Measurements from ENCODE around the gene VTI1A. TPM values are rescaled to one million over a fixed set of nuclear protein-coding genes. Genes with fewer than 3 reads are reported as not detected.

Gene VTI1A
- total RNA-seq, 2 experiments from 2014 or later = 39.0 to 54.6 TPM

DNA sequence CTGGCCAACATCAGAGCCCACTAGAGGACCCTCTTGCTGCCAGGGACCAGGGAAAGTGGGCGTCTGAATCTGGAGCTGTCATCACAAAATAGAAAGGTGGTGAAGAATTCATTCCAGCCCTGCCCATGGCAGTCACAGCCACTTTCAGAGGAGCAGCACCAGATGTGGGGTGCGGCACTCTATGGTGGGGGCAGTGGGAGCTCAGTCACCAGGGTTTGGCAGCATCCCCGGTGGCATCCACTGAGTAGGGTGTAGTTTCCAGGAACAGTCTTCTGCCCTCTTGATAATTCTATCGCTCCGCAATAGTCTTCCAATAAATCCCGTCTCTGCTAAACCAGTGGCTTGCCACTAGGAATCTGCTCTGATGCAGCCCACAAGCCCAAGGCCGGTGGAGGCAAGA lies 394.5 kb downstream of the VTI1A start:
- CTCF ChIA-PET = no interaction called here
- Mint-ChIP-seq H3K9me3 (ENCODE audit: low read depth) (peaks cover 3% of the 10 kb centered on the region), H3K4me3 (no peak overlapping the region), H3K27me3 (no peaks in the 10 kb centered on the region), H3K4me1 (no peaks in the 10 kb centered on the region), H3K27ac (no peak overlapping the region), H3K36me3 (peaks cover 3% of the 10 kb centered on the region)
- no peak for DNase-seq
- ATAC-seq = no peak

- ATAC-seq (no peak), DNase-seq (no peak)
- Mint-ChIP-seq H3K27me3 (no peaks in the 10 kb centered on the region), H3K4me1 (no peaks in the 10 kb centered on the region), H3K4me3 (no peak overlapping the region), H3K9me3 (ENCODE audit: low read depth) (peaks cover 11% of the 10 kb centered on the region), H3K27ac (no peak overlapping the region), H3K36me3 (peaks cover 3% of the 10 kb centered on the region)
- CTCF ChIA-PET = no interaction called here
Observed at GRCh38 chr10:112842832-112843360, 395.9 kb downstream of the VTI1A start.

GRCh38 chr10:112843623-112844022 lies 396.6 kb downstream of the VTI1A start:
- no peak for DNase-seq
- Mint-ChIP-seq H3K27ac (no peak overlapping the region), H3K4me1 (no peaks in the 10 kb centered on the region), H3K36me3 (peaks cover 3% of the 10 kb centered on the region), H3K4me3 (no peak overlapping the region), H3K9me3 (ENCODE audit: low read depth) (peaks cover 11% of the 10 kb centered on the region), H3K27me3 (no peaks in the 10 kb centered on the region)
- no peak for ATAC-seq
- CTCF ChIA-PET = no interaction called here

GRCh38 chr10:112844681-112845544 lies 397.9 kb downstream of the VTI1A start:
- H3K27me3 Mint-ChIP-seq = no peaks in the 10 kb centered on the region
- ATAC-seq = no peak
- H3K4me3 Mint-ChIP-seq = no peak overlapping the region
- no peak overlapping the region for H3K27ac Mint-ChIP-seq
- no peaks in the 10 kb centered on the region for H3K4me1 Mint-ChIP-seq
- CTCF ChIA-PET = no interaction called here
- DNase-seq = no peak
- H3K9me3 Mint-ChIP-seq (ENCODE audit: low read depth) = peaks cover 11% of the 10 kb centered on the region
- peaks cover 3% of the 10 kb centered on the region for H3K36me3 Mint-ChIP-seq

GRCh38 chr10:112847778-112848177 lies 400.8 kb downstream of the VTI1A start:
- Mint-ChIP-seq H3K27me3 (no peaks in the 10 kb centered on the region), H3K27ac (no peak overlapping the region), H3K9me3 (ENCODE audit: low read depth) (peaks cover 11% of the 10 kb centered on the region), H3K4me3 (no peak overlapping the region), H3K36me3 (peaks cover 3% of the 10 kb centered on the region), H3K4me1 (no peaks in the 10 kb centered on the region)
- CTCF ChIA-PET = no interaction called here
- no peak for ATAC-seq
- no peak for DNase-seq

GRCh38 chr10:112848228-112848627 lies 401.2 kb downstream of the VTI1A start:
- H3K4me1 Mint-ChIP-seq = no peaks in the 10 kb centered on the region
- CTCF ChIA-PET = no interaction called here

GRCh38 chr10:112848868-112849430 lies 401.9 kb downstream of the VTI1A start:
- Mint-ChIP-seq H3K4me3 (no peak overlapping the region), H3K36me3 (peaks cover 3% of the 10 kb centered on the region), H3K27me3 (no peaks in the 10 kb centered on the region), H3K9me3 (ENCODE audit: low read depth) (peaks cover 11% of the 10 kb centered on the region), H3K4me1 (no peaks in the 10 kb centered on the region), H3K27ac (no peak overlapping the region)
- ATAC-seq (no peak), DNase-seq (no peak)
- CTCF ChIA-PET = no interaction called here

More at GRCh38 chr10:112848228-112848627, 401.2 kb downstream of the VTI1A start:
- Mint-ChIP-seq H3K27me3 (no peaks in the 10 kb centered on the region), H3K9me3 (ENCODE audit: low read depth) (peaks cover 11% of the 10 kb centered on the region), H3K27ac (no peak overlapping the region), H3K4me3 (no peak overlapping the region), H3K36me3 (peaks cover 3% of the 10 kb centered on the region)
- ATAC-seq (no peak), DNase-seq (no peak)

DNA sequence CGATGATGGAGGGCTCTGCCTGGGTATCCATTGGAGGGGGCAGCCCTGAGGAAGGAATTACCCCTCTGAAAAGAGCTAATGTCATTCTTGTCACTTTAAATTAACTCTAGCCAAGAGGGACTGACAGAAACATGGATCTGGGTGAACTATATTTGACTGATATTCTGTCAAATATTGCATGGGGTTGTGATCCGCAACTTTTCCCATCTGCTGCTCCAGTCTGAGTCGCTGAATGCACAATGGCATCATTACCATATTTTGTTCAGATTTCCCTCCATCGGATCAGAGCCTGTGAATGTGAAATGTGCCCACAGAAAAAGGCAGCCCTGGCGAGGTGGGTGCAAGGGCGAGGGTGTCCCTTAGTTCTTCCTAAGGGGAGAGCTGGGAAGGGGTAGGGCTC lies 402.5 kb downstream of the VTI1A start:
- Mint-ChIP-seq H3K27me3 (no peaks in the 10 kb centered on the region), H3K27ac (no peak overlapping the region), H3K4me3 (no peak overlapping the region), H3K9me3 (ENCODE audit: low read depth) (peaks cover 11% of the 10 kb centered on the region), H3K36me3 (peaks cover 3% of the 10 kb centered on the region), H3K4me1 (no peaks in the 10 kb centered on the region)
- CTCF ChIA-PET = no interaction called here
- DNase-seq (no peak), ATAC-seq (no peak)

GRCh38 chr10:112851181-112851580 lies 404.2 kb downstream of the VTI1A start:
- Mint-ChIP-seq H3K27me3 (no peaks in the 10 kb centered on the region), H3K4me3 (no peak overlapping the region), H3K9me3 (ENCODE audit: low read depth) (peaks cover 8% of the 10 kb centered on the region), H3K4me1 (no peaks in the 10 kb centered on the region), H3K27ac (no peak overlapping the region), H3K36me3 (no peaks in the 10 kb centered on the region)
- CTCF ChIA-PET = no interaction called here
- ATAC-seq (no peak), DNase-seq (no peak)

DNA sequence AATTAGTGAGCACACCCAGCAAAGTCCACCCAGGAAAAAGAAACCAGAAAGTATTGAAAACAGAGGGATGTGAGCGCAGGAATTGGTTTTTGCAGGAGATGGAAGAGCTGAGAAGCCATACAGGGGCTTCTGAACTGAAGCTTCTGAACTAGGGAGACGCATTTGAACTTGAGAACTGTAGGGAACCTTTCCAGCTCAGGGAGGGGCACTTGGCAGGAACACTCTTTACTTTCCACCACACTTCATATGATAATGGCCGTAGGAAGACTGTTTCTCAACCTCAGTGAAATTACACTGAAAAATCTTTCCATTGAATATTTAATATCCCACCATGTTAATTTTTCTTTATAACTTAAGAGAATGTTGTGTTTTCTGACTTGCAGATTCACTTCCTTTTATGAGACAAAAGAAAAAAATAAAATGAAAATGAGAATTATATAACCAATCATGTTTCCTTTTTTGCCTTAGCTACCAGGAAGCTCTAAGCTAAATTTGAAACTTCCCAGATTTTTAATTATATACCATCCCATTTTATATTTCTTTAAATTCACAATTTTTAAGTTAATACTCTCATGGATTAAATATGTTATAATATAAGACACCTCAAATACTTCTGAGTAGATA lies 404.7 kb downstream of the VTI1A start:
- no peaks in the 10 kb centered on the region for H3K36me3 Mint-ChIP-seq
- ATAC-seq = no peak
- CTCF ChIA-PET = no interaction called here

DNA sequence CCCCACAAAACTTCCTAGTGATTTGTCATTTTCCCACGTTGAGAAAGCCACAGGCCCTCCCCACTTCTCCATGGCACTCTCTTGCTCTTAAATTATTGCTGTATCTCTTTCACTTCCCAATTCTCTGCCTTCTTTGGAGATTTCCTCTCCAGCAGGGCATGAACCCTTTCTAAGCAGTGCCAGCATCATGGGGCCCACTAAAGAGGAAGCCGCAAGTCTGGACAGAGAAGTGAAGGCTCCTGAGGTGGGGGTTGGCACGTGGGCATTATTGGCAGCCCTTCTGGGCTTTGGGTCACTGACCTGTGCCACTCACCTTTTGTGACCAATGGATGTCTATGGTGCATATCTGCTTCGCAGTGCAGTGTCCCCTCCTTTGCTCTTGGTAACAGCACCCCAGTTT lies 405.3 kb downstream of the VTI1A start:
- H3K9me3 Mint-ChIP-seq (ENCODE audit: low read depth) = peaks cover 5% of the 10 kb centered on the region
- no peak for ATAC-seq
- no peak for DNase-seq
- CTCF ChIA-PET = no interaction called here
- no peaks in the 10 kb centered on the region for H3K27me3 Mint-ChIP-seq
- H3K4me1 Mint-ChIP-seq = no peaks in the 10 kb centered on the region
- H3K36me3 Mint-ChIP-seq = no peaks in the 10 kb centered on the region
- H3K27ac Mint-ChIP-seq = no peak overlapping the region
- H3K4me3 Mint-ChIP-seq = no peak overlapping the region

More for the DNA sequence above, 404.7 kb downstream of the VTI1A start:
- H3K4me3 Mint-ChIP-seq = no peak overlapping the region
- H3K27ac Mint-ChIP-seq = no peak overlapping the region
- H3K4me1 Mint-ChIP-seq = no peaks in the 10 kb centered on the region
- no peaks in the 10 kb centered on the region for H3K27me3 Mint-ChIP-seq
- peaks cover 8% of the 10 kb centered on the region for H3K9me3 Mint-ChIP-seq (ENCODE audit: low read depth)
- DNase-seq = no peak

DNA sequence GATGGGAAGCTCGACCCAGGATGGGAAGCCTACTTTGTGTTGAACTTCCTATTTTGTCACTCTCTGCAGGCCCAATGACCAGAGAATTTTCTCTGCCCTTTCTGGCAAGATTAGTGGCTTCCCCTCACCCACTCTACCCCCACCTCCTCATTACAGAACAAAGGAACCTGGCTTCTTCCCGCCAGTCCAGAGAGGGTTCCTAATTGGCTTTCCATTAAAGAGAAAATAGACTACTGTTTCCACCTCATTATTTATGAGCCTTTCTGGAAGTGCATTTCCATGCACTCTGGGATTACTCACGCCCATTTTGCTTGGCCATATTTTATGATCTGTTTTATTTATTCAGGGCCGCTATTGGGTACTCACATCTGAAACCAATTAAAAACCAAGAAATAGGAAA lies 408.1 kb downstream of the VTI1A start:
- Mint-ChIP-seq H3K27ac (no peak overlapping the region), H3K9me3 (ENCODE audit: low read depth) (peaks cover 5% of the 10 kb centered on the region), H3K27me3 (no peaks in the 10 kb centered on the region), H3K4me3 (no peak overlapping the region), H3K36me3 (no peaks in the 10 kb centered on the region), H3K4me1 (no peaks in the 10 kb centered on the region)
- CTCF ChIA-PET = no interaction called here
- DNase-seq (no peak), ATAC-seq (no peak)

- Mint-ChIP-seq H3K27me3 (no peaks in the 10 kb centered on the region), H3K36me3 (no peaks in the 10 kb centered on the region), H3K4me3 (no peak overlapping the region), H3K9me3 (ENCODE audit: low read depth) (peaks cover 6% of the 10 kb centered on the region), H3K4me1 (no peaks in the 10 kb centered on the region), H3K27ac (no peak overlapping the region)
- no peak for DNase-seq
- ATAC-seq = no peak
- CTCF ChIA-PET = no interaction called here
Observed at GRCh38 chr10:112857493-112857892, 410.5 kb downstream of the VTI1A start.

All from activated CD8-positive, alpha-beta memory T cell treated with anti-CD3 and anti-CD28 coated beads, Interleukin-2, amount 10 ng/mL, durations not matched to agents 7 days and 5 days (primary cell).